Smooth muscle cell (in vitro differentiated cells): ENCODE results near the gene HADH. TPM values are rescaled to one million over a fixed set of nuclear protein-coding genes. Genes with fewer than 3 reads are reported as not detected.
A peak's percentile ranks its signal among the peaks of the same experiment; 100 is the strongest.

Experiments used
- DNase-seq: peaks from one replicate; lab custom pipeline; 2025; ENCODE audit not compliant: unreplicated experiment; lab: John Stamatoyannopoulos, UW
- H2AFZ ChIP-seq: fragments of 200-600 bp; sonication (generic); 2 replicates; pipeline ENCODE4 v1.6.0; 2016; ENCODE audit warnings: antibody characterized with exemption, low read depth, mild to moderate bottlenecking
- H3F3A ChIP-seq: fragments of 200-600 bp; sonication (generic); 2 replicates; pipeline ENCODE4 v1.6.0; 2017; ENCODE audit warnings: antibody characterized with exemption, low read depth
- H3K27ac ChIP-seq: fragments of 200-600 bp; sonication (generic); 2 replicates; pipeline ENCODE4 v1.5.1; 2016; ENCODE audit warnings: low read depth, mild to moderate bottlenecking
- H3K27me3 ChIP-seq: fragments of 200-600 bp; sonication (generic); 2 replicates; pipeline ENCODE4 v1.6.1; 2016; ENCODE audit warnings: low read depth, mild to moderate bottlenecking
- H3K36me3 ChIP-seq: fragments of 200-600 bp; sonication (generic); 2 replicates; pipeline ENCODE4 v1.5.1; 2016; ENCODE audit warnings: low read depth
- H3K4me1 ChIP-seq: fragments of 200-600 bp; sonication (generic); 2 replicates; pipeline ENCODE4 v1.5.1; 2016; ENCODE audit warnings: low read depth
- H3K4me2 ChIP-seq: fragments of 200-600 bp; sonication (generic); 2 replicates; pipeline ENCODE4 v1.6.0; 2016; ENCODE audit warnings: mild to moderate bottlenecking
- H3K4me3 ChIP-seq: fragments of 200-600 bp; sonication (generic); 2 replicates; pipeline ENCODE4 v1.5.1; 2016; ENCODE audit warnings: mild to moderate bottlenecking
- H3K79me2 ChIP-seq: fragments of 200-600 bp; sonication (generic); 2 replicates; pipeline ENCODE4 v1.6.0; 2016; ENCODE audit warnings: low read depth, mild to moderate bottlenecking
- H3K9ac ChIP-seq: fragments of 200-600 bp; sonication (generic); 2 replicates; pipeline ENCODE4 v1.6.0; 2016; ENCODE audit warnings: low read depth
- H3K9me3 ChIP-seq: fragments of 200-600 bp; sonication (generic); replicated peaks from 2 replicates; pipeline ENCODE4 v1.5.1; 2016; ENCODE audit warnings: low read depth
- H4K20me1 ChIP-seq: fragments of 200-600 bp; sonication (generic); 2 replicates; pipeline ENCODE4 v1.6.0; 2016; ENCODE audit warnings: low read depth
- WGBS: methylation state at CpG from one replicate; pipeline ENCODE4 v1.1.7; 2016; ENCODE audit warnings: low lambda C conversion rate; 5-methylcytosine and 5-hydroxymethylcytosine counted together
- polyA plus RNA-seq: library from polyadenylated mRNA; unstranded; fragments of >200 nt; fragmentation: Nextera tagmentation; extraction: Ambion mirVana; gene quantifications from 2 replicates; pipeline ENCODE4 v1.2.1, GENCODE V29; 2016
- total RNA-seq: library from RNA; depleted of rRNA; stranded (reverse); fragments of >200 nt; gene quantifications from 2 replicates; pipeline ENCODE4 v1.2.3, GENCODE V29; 2014
- TF ChIP-seq, protein P1 (sequence below): fragments of 200-600 bp; sonication (generic); IDR thresholded peaks from 2 replicates; pipeline ENCODE4 v1.5.1; 2017; ENCODE audit warnings: borderline replicate concordance, mild to moderate bottlenecking, antibody characterized with exemption; ENCODE audit not compliant: insufficient read depth, poor library complexity, severe bottlenecking

Gene HADH
- total and polyA plus RNA-seq, 2 experiments from 2014 or later: 18.2 to 44.2 TPM

DNA sequence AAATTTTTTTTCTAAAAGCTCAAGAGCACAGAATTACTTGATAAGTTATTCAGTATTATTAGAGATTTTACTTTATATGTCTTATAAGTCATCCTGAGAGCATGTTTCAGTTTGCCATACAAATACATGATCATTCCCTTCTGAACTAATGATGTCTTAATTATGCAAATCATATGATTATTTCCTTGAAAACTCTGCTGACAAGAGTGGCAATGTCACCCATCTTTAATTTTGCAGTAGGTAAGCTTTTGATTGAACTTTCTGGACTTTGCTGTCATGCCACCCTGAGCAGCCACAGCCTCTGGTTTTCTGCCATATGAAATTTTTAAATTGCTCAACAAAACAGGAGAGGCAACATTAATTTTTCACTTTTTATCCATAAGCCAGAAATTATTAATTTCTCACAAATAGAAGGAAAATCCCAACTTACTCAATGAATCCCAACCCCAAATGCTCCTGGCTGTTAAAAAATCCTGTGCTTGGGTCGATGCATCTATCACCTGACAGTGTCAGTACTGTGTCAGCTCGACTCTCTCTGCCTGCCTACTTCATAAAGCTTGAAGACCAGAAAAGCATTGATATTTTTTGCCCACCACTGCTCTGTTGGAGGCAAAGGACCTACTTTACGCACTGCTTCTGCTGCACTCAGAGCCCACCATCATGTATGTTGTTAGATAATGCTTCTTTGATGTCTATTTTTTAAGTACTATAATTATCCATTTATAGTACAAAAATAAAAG, 11.6 kb upstream of the HADH start:
- Histone ChIP-seq H2AFZ (no peak overlapping the region), H3K36me3 (no peaks in the 10 kb centered on the region), H3K27me3 (no peaks in the 10 kb centered on the region), H4K20me1 (no peaks in the 10 kb centered on the region), H3K4me1 (no peaks in the 10 kb centered on the region), H3K27ac (no peak overlapping the region), H3K4me3 (no peak overlapping the region), H3F3A (no peaks in the 10 kb centered on the region), H3K9ac (no peak overlapping the region), H3K9me3 (no peaks in the 10 kb centered on the region), H3K4me2 (no peak overlapping the region), H3K79me2 (no peaks in the 10 kb centered on the region)
- TF ChIP-seq, protein P1, sequence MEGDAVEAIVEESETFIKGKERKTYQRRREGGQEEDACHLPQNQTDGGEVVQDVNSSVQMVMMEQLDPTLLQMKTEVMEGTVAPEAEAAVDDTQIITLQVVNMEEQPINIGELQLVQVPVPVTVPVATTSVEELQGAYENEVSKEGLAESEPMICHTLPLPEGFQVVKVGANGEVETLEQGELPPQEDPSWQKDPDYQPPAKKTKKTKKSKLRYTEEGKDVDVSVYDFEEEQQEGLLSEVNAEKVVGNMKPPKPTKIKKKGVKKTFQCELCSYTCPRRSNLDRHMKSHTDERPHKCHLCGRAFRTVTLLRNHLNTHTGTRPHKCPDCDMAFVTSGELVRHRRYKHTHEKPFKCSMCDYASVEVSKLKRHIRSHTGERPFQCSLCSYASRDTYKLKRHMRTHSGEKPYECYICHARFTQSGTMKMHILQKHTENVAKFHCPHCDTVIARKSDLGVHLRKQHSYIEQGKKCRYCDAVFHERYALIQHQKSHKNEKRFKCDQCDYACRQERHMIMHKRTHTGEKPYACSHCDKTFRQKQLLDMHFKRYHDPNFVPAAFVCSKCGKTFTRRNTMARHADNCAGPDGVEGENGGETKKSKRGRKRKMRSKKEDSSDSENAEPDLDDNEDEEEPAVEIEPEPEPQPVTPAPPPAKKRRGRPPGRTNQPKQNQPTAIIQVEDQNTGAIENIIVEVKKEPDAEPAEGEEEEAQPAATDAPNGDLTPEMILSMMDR: no peak
- WGBS: 83% methylated on average over 3 of the region's 3 CpGs
- DNase-seq: no peak

DNA sequence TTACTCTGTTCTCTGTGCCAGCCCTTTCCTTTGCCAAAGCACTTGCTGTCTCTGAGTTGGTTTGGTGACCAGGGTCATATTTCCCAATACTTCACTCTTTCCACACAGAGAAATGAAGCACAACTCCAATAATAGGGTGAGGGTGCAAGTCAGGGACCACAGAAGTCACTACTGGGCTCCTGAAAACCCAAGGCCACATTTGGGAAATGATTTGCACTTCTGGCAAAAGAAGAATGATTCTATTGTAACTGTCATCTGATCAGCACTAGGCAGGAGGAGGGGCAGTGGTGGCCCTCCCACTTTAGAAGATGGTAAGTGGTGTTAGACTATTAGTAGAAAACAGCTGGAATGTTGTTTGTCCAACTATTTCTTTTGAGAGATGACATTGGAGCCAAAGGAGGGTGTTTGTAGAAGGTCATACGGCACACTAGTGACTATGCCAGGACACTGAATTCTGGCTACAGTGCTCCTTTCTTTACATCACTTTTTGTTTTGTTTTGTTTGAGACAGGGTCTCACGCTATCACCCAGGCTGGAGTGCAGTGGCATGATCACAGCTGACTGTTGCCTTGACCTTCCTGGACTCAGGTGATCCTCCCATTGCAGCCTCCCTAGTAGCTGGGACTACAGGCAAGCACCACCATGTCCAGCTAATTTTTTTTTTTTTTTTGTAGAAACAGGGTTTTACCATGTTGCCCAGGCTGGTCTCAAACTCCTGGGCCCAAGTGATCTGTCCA, 10.8 kb upstream of the HADH start:
- Histone ChIP-seq H3K79me2 (no peaks in the 10 kb centered on the region), H3K4me2 (no peak overlapping the region), H3K4me1 (no peaks in the 10 kb centered on the region), H3F3A (no peaks in the 10 kb centered on the region), H4K20me1 (no peaks in the 10 kb centered on the region), H3K27ac (no peak overlapping the region), H3K36me3 (no peaks in the 10 kb centered on the region), H2AFZ (no peak overlapping the region), H3K27me3 (no peaks in the 10 kb centered on the region), H3K9ac (no peak overlapping the region), H3K9me3 (no peaks in the 10 kb centered on the region), H3K4me3 (no peak overlapping the region)
- 90% methylated on average over 2 of the region's 2 CpGs for WGBS
- TF ChIP-seq, protein P1: no peak
- no peak for DNase-seq

DNA sequence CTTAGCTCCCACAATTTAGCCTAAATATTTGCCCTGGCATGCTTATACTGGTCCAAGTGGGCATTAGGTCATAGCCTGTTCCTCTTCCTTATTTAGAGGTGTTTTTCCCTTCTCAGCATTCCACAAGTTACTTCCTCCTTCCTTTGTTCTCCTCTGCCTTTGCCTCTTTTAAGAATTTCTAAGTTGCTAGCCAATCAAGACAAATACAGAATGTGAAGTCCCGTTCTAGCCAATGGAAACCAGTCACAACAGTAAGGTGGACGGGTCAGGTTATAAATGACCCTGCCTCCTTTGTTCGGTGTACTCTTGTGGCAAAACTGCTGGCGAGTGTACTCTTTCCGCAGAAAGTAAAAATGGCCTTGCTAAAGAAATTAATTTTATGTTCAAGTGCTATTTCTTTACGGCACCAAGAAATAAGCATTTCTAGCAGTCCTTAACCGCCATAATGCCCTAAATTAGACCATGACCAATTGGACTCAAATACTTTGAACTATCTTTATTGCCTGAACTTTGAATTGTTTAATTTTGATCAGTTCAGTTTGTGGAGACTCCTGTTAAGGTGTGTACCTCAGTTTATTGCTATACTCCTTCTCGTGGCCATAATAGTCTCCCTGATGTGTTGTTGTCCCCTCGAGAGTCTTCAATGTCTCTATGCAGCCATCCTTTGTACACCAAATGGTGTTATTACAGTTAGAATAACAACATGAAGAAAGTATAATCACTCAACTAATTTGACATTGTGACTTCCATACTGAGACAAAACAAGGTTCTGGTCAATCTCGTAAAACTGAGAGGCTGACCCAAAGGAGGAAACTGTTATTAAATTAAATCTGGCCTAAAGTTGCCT, 1.6 kb upstream of the HADH start:
- WGBS: 91% methylated on average over 10 of the region's 10 CpGs

More for the DNA sequence above, 1.6 kb upstream of the HADH start:
- H3K9ac ChIP-seq: no peak overlapping the region
- H4K20me1 ChIP-seq: peaks cover 13% of the 10 kb centered on the region
- peaks cover 14% of the 10 kb centered on the region for H3K79me2 ChIP-seq
- peaks cover 15% of the 10 kb centered on the region for H3K4me1 ChIP-seq
- H3K4me3 ChIP-seq: peak overlapping the region; percentile 79
- H3F3A ChIP-seq: no peaks in the 10 kb centered on the region
- H3K27me3 ChIP-seq: no peaks in the 10 kb centered on the region
- peak overlapping the region; percentile 89 for H2AFZ ChIP-seq
- H3K9me3 ChIP-seq: no peaks in the 10 kb centered on the region
- H3K4me2 ChIP-seq: no peak overlapping the region
- no peaks in the 10 kb centered on the region for H3K36me3 ChIP-seq
- no peak overlapping the region for H3K27ac ChIP-seq
- TF ChIP-seq, protein P1: no peak
- no peak for DNase-seq
